Measurements from ENCODE around the gene TXNDC17. TPM values are rescaled to one million over a fixed set of nuclear protein-coding genes. Genes with fewer than 3 reads are reported as not detected.

The TXNDC17 gene
- total RNA-seq, 1 experiment from 2014 or later, result 114 TPM

- Histone ChIP-seq H4K20me1 (ENCODE audit: insufficient read depth) (peaks cover 9% of the 10 kb centered on the region; the same call in 1 of the 2 replicates), H3K9me2 (ENCODE audit: insufficient read depth) (no peaks in the 10 kb centered on the region), H3K36me3 (ENCODE audit: low read depth) (peaks cover 28% of the 10 kb centered on the region), H3K9me3 (ENCODE audit: insufficient read depth, low read depth) (no peaks in the 10 kb centered on the region), H3K4me3 (peak overlapping the region; percentile 81), H3K4me1 (replicated peaks; ENCODE audit: insufficient read depth) (peaks cover 31% of the 10 kb centered on the region), H3K27ac (peak overlapping the region; percentile 71), H3K4me2 (peak overlapping the region; percentile 95), H3K27me3 (ENCODE audit: insufficient read depth, low read depth) (no peaks in the 10 kb centered on the region), H2AFZ (peak overlapping the region; percentile 93), H3F3A (ENCODE audit: insufficient read depth, low read depth) (peaks cover 47% of the 10 kb centered on the region), H3K79me2 (ENCODE audit: low read depth) (peaks cover 75% of the 10 kb centered on the region)
- CTCF ChIA-PET, result no interaction called here
- DNase-seq, result peak; percentile 37 to 54
- intact Hi-C loops (cut with micrococcal nuclease; ENCODE audit: unreplicated experiment), result loop anchor here (2.0 to 5.0 kb wide), 2 partner anchors 169 to 184 kb away; no protein-coding TSS in a partner anchor
- TF ChIP-seq, protein P1, sequence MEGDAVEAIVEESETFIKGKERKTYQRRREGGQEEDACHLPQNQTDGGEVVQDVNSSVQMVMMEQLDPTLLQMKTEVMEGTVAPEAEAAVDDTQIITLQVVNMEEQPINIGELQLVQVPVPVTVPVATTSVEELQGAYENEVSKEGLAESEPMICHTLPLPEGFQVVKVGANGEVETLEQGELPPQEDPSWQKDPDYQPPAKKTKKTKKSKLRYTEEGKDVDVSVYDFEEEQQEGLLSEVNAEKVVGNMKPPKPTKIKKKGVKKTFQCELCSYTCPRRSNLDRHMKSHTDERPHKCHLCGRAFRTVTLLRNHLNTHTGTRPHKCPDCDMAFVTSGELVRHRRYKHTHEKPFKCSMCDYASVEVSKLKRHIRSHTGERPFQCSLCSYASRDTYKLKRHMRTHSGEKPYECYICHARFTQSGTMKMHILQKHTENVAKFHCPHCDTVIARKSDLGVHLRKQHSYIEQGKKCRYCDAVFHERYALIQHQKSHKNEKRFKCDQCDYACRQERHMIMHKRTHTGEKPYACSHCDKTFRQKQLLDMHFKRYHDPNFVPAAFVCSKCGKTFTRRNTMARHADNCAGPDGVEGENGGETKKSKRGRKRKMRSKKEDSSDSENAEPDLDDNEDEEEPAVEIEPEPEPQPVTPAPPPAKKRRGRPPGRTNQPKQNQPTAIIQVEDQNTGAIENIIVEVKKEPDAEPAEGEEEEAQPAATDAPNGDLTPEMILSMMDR (conservative IDR thresholded peaks at IDR 0.05), result no peak
- no peak for TF ChIP-seq EZH2 (IDR thresholded peaks at IDR 0.05; ENCODE audit: low read depth)
- BruUV-seq (replicated peaks), result TSS peak; percentile 75
- POLR2A ChIA-PET (ENCODE audit: unreplicated experiment), result no interaction called here
Observed at GRCh38 chr17:6641247-6641863, 495 bp downstream of the TXNDC17 start.

- H3K9me3 ChIP-seq (ENCODE audit: insufficient read depth, low read depth), result no peaks in the 10 kb centered on the region
- CTCF ChIA-PET, result no interaction called here
- peaks cover 14% of the 10 kb centered on the region for H4K20me1 ChIP-seq (ENCODE audit: insufficient read depth)
- peak overlapping the region; percentile 81; the same call in 1 of the 2 replicates for H3K4me3 ChIP-seq
- H2AFZ ChIP-seq, result no peak overlapping the region
- no peaks in the 10 kb centered on the region for H3K27me3 ChIP-seq (ENCODE audit: insufficient read depth, low read depth)
- TF ChIP-seq EZH2 (IDR thresholded peaks at IDR 0.05; ENCODE audit: low read depth), result no peak
- TF ChIP-seq, protein P1 (conservative IDR thresholded peaks at IDR 0.05), result no peak
- H3K36me3 ChIP-seq (ENCODE audit: low read depth), result peaks cover 30% of the 10 kb centered on the region
- H3K27ac ChIP-seq, result 0 out of 2 replicates have a peak overlapping the region, but pooled peaks have one; percentile 7
- intact Hi-C loops (cut with micrococcal nuclease; ENCODE audit: unreplicated experiment), result loop anchor here (5.0 kb wide), 1 partner anchor 185 kb away; no protein-coding TSS in a partner anchor
- POLR2A ChIA-PET (ENCODE audit: unreplicated experiment), result no interaction called here
- H3K79me2 ChIP-seq (ENCODE audit: low read depth), result peaks cover 82% of the 10 kb centered on the region
- peaks cover 31% of the 10 kb centered on the region for H3K4me1 ChIP-seq (replicated peaks; ENCODE audit: insufficient read depth)
- peak in 1 of 2 experiments; percentile 71 for DNase-seq
- H3K9me2 ChIP-seq (ENCODE audit: insufficient read depth), result no peaks in the 10 kb centered on the region
- peak overlapping the region; percentile 95 for H3K4me2 ChIP-seq
- no TSS peak for BruUV-seq (replicated peaks)
- peaks cover 47% of the 10 kb centered on the region for H3F3A ChIP-seq (ENCODE audit: insufficient read depth, low read depth)
Observed at GRCh38 chr17:6642592-6642991, 1.7 kb downstream of the TXNDC17 start.

GRCh38 chr17:6643451-6644125 is 2.7 kb downstream of the TXNDC17 start:
- CTCF ChIA-PET, result no interaction called here
- Histone ChIP-seq H3K27ac (no peak overlapping the region), H2AFZ (no peak overlapping the region), H3K4me2 (no peak overlapping the region), H3K9me3 (ENCODE audit: insufficient read depth, low read depth) (no peaks in the 10 kb centered on the region), H3K27me3 (ENCODE audit: insufficient read depth, low read depth) (no peaks in the 10 kb centered on the region), H3K79me2 (ENCODE audit: low read depth) (peaks cover 82% of the 10 kb centered on the region), H3F3A (ENCODE audit: insufficient read depth, low read depth) (peaks cover 47% of the 10 kb centered on the region), H3K4me3 (no peak overlapping the region), H3K36me3 (ENCODE audit: low read depth) (peaks cover 40% of the 10 kb centered on the region), H4K20me1 (ENCODE audit: insufficient read depth) (peaks cover 24% of the 10 kb centered on the region), H3K4me1 (replicated peaks; ENCODE audit: insufficient read depth) (peaks cover 29% of the 10 kb centered on the region), H3K9me2 (ENCODE audit: insufficient read depth) (no peaks in the 10 kb centered on the region)
- no peak for TF ChIP-seq EZH2 (IDR thresholded peaks at IDR 0.05; ENCODE audit: low read depth)
- TF ChIP-seq, protein P1 (conservative IDR thresholded peaks at IDR 0.05), result no peak
- BruUV-seq (replicated peaks), result no TSS peak
- DNase-seq, result no peak
- intact Hi-C loops (cut with micrococcal nuclease; ENCODE audit: unreplicated experiment), result loop anchor here (5.0 kb wide), 1 partner anchor 186 kb away; no protein-coding TSS in a partner anchor
- POLR2A ChIA-PET (ENCODE audit: unreplicated experiment), result no interaction called here

Measured in PC-9 (cell line).